Measurements from ENCODE around the gene BMPR1B. TPM values are rescaled to one million over a fixed set of nuclear protein-coding genes. Genes with fewer than 3 reads are reported as not detected.

The BMPR1B gene
- polyA plus RNA-seq, 1 experiment, result 0.07 TPM

DNA sequence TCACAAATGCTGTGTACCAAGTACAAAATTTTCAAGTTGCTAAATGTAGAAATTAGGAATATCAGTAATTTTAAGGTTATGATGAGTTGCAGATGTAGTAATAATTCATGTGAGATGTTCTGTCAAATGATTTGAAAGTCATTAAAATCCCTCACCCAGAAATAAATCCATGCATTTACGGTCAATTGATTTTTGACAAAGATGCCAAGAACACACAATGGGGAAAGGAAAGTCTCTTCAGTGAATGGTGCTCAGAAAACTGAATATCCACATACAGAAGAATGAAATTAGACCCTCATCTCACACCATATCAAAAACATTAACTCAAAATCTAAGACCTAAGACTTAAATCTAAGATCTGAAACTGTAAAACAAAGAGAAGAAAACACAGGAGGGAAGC lies 12.9 kb upstream of the BMPR1B start:
- peaks cover 2% of the 10 kb centered on the region for H3K27me3 ChIP-seq (ENCODE audit: control insufficient read depth, insufficient read depth, low read length)
- POLR2A ChIA-PET, result no interaction called here
- CTCF ChIA-PET, result no interaction called here

DNA sequence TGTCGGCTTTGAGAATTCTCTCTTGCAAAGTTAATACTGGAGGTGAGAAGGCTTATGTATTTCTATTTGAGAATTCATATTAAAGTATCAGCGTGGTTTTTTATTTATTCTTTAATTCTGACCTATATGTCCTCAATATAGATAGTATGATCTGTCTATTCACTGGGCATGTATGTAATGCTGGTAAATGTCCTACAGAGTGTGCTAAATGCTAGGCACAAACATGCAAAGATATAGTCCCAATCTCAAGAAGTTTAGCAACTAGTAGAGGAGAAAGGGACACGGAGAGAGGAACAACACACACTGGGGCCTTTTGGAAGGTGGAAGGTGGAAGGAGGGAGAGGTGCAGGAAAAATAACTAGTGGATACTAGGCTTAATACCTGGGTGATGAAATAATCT lies 11.0 kb upstream of the BMPR1B start:
- no peak for DNase-seq (ENCODE audit: low read depth)
- H3K36me3 ChIP-seq (ENCODE audit: control insufficient read depth, insufficient read depth, low read length), result no peaks in the 10 kb centered on the region
- TF ChIP-seq, protein P1, sequence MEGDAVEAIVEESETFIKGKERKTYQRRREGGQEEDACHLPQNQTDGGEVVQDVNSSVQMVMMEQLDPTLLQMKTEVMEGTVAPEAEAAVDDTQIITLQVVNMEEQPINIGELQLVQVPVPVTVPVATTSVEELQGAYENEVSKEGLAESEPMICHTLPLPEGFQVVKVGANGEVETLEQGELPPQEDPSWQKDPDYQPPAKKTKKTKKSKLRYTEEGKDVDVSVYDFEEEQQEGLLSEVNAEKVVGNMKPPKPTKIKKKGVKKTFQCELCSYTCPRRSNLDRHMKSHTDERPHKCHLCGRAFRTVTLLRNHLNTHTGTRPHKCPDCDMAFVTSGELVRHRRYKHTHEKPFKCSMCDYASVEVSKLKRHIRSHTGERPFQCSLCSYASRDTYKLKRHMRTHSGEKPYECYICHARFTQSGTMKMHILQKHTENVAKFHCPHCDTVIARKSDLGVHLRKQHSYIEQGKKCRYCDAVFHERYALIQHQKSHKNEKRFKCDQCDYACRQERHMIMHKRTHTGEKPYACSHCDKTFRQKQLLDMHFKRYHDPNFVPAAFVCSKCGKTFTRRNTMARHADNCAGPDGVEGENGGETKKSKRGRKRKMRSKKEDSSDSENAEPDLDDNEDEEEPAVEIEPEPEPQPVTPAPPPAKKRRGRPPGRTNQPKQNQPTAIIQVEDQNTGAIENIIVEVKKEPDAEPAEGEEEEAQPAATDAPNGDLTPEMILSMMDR (IDR thresholded peaks at IDR 0.05; ENCODE audit: insufficient read depth, low read depth, low read length), result no peak
- no peak overlapping the region for H3K4me3 ChIP-seq (ENCODE audit: low read depth, low read length)
- H3K27me3 ChIP-seq (ENCODE audit: control insufficient read depth, insufficient read depth, low read length), result peaks cover 2% of the 10 kb centered on the region
- ChIA-PET CTCF (no interaction called here), POLR2A (no interaction called here)

More for the DNA sequence above, 12.9 kb upstream of the BMPR1B start:
- Histone ChIP-seq H3K4me3 (ENCODE audit: low read depth, low read length) (no peak overlapping the region), H3K36me3 (ENCODE audit: control insufficient read depth, insufficient read depth, low read length) (no peaks in the 10 kb centered on the region)
- DNase-seq (ENCODE audit: low read depth), result no peak
- TF ChIP-seq, protein P1 (IDR thresholded peaks at IDR 0.05; ENCODE audit: insufficient read depth, low read depth, low read length), result no peak

DNA sequence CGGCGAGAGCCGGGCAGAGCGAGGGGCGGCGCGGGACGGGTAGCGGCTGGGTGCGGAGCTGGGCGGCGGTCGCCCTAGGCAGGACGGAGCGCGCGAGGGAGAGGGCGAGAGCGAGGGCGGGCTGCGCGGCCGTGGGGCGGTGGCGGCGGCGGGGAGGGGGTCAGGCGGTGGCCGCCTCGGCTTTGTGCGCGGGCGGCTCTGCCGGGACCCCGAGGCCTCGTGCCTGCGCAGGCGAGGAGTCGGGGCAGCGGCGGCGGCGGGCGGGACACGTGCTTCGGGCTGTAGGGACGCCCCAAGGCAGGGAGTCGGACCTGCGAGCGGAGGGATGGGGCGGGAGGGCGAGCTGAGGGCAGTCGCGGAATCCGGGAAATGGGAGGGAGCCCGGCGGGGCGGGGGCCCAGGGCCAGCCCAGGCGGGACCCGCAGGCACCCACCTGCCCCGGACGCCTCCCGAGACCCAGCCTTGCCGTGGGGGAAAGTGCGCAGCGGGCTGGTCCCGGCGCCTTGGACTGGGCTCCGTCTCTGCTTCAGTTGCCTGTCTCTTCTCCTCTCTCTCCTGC lies 465 bp downstream of the BMPR1B start:
- ChIA-PET POLR2A (no interaction called here), CTCF (no interaction called here)
- no peak for DNase-seq (ENCODE audit: low read depth)
- Histone ChIP-seq H3K4me3 (ENCODE audit: low read depth, low read length) (peak overlapping the region; percentile 41), H3K36me3 (ENCODE audit: control insufficient read depth, insufficient read depth, low read length) (no peaks in the 10 kb centered on the region), H3K27me3 (ENCODE audit: control insufficient read depth, insufficient read depth, low read length) (peaks cover 23% of the 10 kb centered on the region)
- TF ChIP-seq, protein P1 (IDR thresholded peaks at IDR 0.05; ENCODE audit: insufficient read depth, low read depth, low read length), result no peak

DNA sequence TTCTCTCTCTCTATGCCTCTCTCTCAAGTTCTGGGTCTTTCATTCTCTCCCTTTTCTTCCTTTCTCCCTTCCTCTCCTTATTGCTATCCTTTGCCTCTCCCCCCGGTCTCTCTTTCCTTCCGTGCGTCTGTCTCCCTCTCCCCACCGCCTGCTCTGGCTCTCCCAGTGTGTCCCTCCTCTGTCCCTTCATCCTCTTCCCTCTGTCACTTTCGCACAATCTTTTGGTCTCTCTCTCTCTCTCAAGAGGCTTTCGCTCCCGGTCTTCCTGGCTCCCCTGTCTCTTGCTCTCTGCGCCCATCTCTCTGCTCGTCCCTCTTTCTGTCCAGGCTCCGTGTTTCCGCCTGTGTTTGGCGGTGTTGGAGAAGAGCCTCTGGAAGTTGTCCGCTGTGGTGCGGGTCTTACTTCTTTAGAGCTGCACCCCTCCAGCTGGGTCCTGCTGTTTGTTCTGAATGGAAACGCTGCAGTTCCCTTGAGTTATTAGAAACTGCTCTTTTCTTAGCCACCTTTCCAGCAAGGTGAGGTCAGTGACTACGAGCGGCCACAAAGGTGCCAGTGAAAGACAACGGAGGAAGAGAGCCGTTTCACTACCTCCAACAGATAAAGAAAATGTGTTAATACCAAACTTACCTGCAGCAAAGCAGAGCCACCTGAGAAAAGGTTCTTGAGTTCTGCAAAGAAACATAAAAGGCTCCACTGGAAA lies 1.1 kb downstream of the BMPR1B start:
- Histone ChIP-seq H3K27me3 (ENCODE audit: control insufficient read depth, insufficient read depth, low read length) (peaks cover 24% of the 10 kb centered on the region), H3K4me3 (ENCODE audit: low read depth, low read length) (peak overlapping the region; percentile 41), H3K36me3 (ENCODE audit: control insufficient read depth, insufficient read depth, low read length) (no peaks in the 10 kb centered on the region)
- ChIA-PET POLR2A (no interaction called here), CTCF (no interaction called here)
- DNase-seq (ENCODE audit: low read depth), result no peak
- TF ChIP-seq, protein P1 (IDR thresholded peaks at IDR 0.05; ENCODE audit: insufficient read depth, low read depth, low read length), result no peak

DNA sequence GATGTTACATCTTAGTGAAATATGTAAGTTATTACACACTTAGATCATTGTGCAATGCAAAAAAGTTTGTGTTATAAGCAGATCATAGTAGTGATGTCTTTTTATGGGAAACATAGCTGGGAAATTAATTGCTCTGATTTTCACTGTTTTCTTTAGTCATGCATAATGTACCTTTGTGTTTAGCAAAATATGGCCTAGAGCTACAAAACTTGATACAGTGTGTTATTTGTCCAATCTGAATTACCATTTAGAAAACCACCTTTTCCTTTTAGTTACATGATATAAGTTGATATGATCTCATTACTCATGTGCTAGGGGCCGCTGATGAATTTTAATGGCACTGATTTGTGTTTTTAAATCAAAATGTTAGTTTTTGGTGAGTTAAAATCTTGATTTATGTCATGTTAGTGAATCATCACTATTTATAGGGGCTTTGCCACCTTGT lies 2.0 kb downstream of the BMPR1B start:
- ChIA-PET POLR2A (no interaction called here), CTCF (no interaction called here)
- TF ChIP-seq, protein P1 (IDR thresholded peaks at IDR 0.05; ENCODE audit: insufficient read depth, low read depth, low read length), result no peak
- Histone ChIP-seq H3K27me3 (ENCODE audit: control insufficient read depth, insufficient read depth, low read length) (peaks cover 21% of the 10 kb centered on the region), H3K4me3 (ENCODE audit: low read depth, low read length) (no peak overlapping the region), H3K36me3 (ENCODE audit: control insufficient read depth, insufficient read depth, low read length) (no peaks in the 10 kb centered on the region)
- DNase-seq (ENCODE audit: low read depth), result no peak
